H1 (cell line): Measurements from ENCODE around the gene ALK. TPM values are rescaled to one million over a fixed set of nuclear protein-coding genes. Genes with fewer than 3 reads are reported as not detected.

Experiments
- CTCF ChIA-PET: fragments of 300-600 bp; sonication (Branson Sonifier 250); formaldehyde crosslinking; loops from one replicate; lab custom pipeline; 2021; ENCODE audit not compliant: partially characterized antibody; lab: Charles Lee
- POLR2A ChIA-PET: fragments of 300-600 bp; sonication (Branson Sonifier 250); formaldehyde crosslinking; loops from one replicate; lab custom pipeline; 2021; ENCODE audit warnings: inconsistent platforms; ENCODE audit not compliant: partially characterized antibody; lab: Charles Lee
- DNase-seq, 2 experiments: peaks; one replicate each; pipeline versions ENCODE4 v3.0.0 to v3.0.0-alpha.2; 2010 to 2022; ENCODE audit warnings: low spot score in 2 of 2, low read depth in 1 of 2, mixed read lengths in 1 of 2
- FAIRE-seq: peaks from 2 replicates; lab custom pipeline; 2011; peaks lifted over from hg19 to GRCh38; lab: Jason Lieb, UNC
- H2AFZ ChIP-seq: 2 replicates; pipeline ENCODE4 v1.8.1; 2012; ENCODE audit warnings: low read length, inconsistent platforms
- H2AK5ac ChIP-seq: 2 replicates; pipeline ENCODE4 v1.6.1; 2013; ENCODE audit warnings: low read depth, low read length
- H2BK120ac ChIP-seq: replicated peaks from 2 replicates; pipeline ENCODE3; 2013; ENCODE audit warnings: low read depth, low read length, inconsistent platforms
- H2BK12ac ChIP-seq: 2 replicates; pipeline ENCODE4 v1.6.1; 2013; ENCODE audit warnings: low read depth, low read length
- H2BK15ac ChIP-seq: 2 replicates; pipeline ENCODE4 v1.6.1; 2013; ENCODE audit warnings: low read length
- H2BK20ac ChIP-seq: 2 replicates; pipeline ENCODE4 v1.6.1; 2013; ENCODE audit warnings: low read length
- H2BK5ac ChIP-seq: 2 replicates; pipeline ENCODE4 v1.6.1; 2013; ENCODE audit warnings: low read depth, low read length
- H3K14ac ChIP-seq: 2 replicates; pipeline ENCODE4 v1.6.1; 2013; ENCODE audit warnings: inconsistent platforms; ENCODE audit not compliant: insufficient read length
- H3K18ac ChIP-seq: 2 replicates; pipeline ENCODE4 v1.6.1; 2013; ENCODE audit warnings: low read length; ENCODE audit errors: extremely low read depth
- H3K23ac ChIP-seq: 2 replicates; pipeline ENCODE4 v1.6.1; 2013; ENCODE audit warnings: inconsistent platforms; ENCODE audit not compliant: insufficient read length
- H3K23me2 ChIP-seq: 2 replicates; pipeline ENCODE4 v1.6.1; 2013; ENCODE audit warnings: low read depth, low read length
- H3K27ac ChIP-seq: 2 replicates; pipeline ENCODE4 v1.6.1; 2011; ENCODE audit warnings: low read depth, low read length, inconsistent platforms
- H3K27me3 ChIP-seq, 4 experiments: replicated peaks in 1 of 4; 1 replicate in 1 of 4; 2 replicates in 3 of 4; pipeline versions ENCODE4 v1.6.1 to v1.8.1; 2011 to 2013; ENCODE audit warnings: low read length in 3 of 4, mild to moderate bottlenecking in 3 of 4, inconsistent platforms in 2 of 4, mixed read lengths in 2 of 4, moderate library complexity in 1 of 4; ENCODE audit not compliant: control insufficient read depth in 3 of 4, insufficient read depth in 3 of 4; ENCODE audit errors: extremely low read depth in 1 of 4
- H3K36me3 ChIP-seq, 4 experiments: 2 replicates each; pipeline versions ENCODE4 v1.6.1 to v1.8.1; 2011 to 2013; ENCODE audit warnings: mild to moderate bottlenecking in 4 of 4, low read length in 3 of 4, moderate library complexity in 2 of 4, control low read depth in 1 of 4, inconsistent platforms in 1 of 4; ENCODE audit not compliant: insufficient read depth in 4 of 4, control insufficient read depth in 2 of 4
- H3K4ac ChIP-seq: replicated peaks from 2 replicates; pipeline ENCODE3; 2013; ENCODE audit warnings: low read length, low read depth, mixed read lengths, inconsistent platforms; ENCODE audit not compliant: insufficient read length
- H3K4me1 ChIP-seq, 4 experiments: replicated peaks in 1 of 4; 1 replicate in 1 of 4; 2 replicates in 3 of 4; pipeline versions ENCODE4 v1.6.1 to v1.8.1; 2011 to 2013; ENCODE audit warnings: low read length in 3 of 4, inconsistent platforms in 2 of 4, mixed read lengths in 1 of 4; ENCODE audit not compliant: insufficient read depth in 4 of 4, control insufficient read depth in 3 of 4
- H3K4me2 ChIP-seq, 2 experiments: 2 replicates each; pipeline versions ENCODE4 v1.6.1 to v1.8.1; 2011 to 2013; ENCODE audit warnings: low read depth in 2 of 2, low read length in 2 of 2, control low read depth in 1 of 2, inconsistent platforms in 1 of 2, mild to moderate bottlenecking in 1 of 2; ENCODE audit not compliant: insufficient read depth in 1 of 2
- H3K4me3 ChIP-seq, 4 experiments: fragments of 200-600, 300-600 bp in 1 of 4; sonication (generic), shearing (Covaris generic), sonication (Bioruptor Twin) in 1 of 4; 2 replicates each; pipeline versions ENCODE4 v1.5.1 to v1.8.1; 2011 to 2016; ENCODE audit warnings: low read length in 4 of 4, low read depth in 3 of 4, control low read depth in 2 of 4, inconsistent platforms in 2 of 4, mild to moderate bottlenecking in 2 of 4, mixed read lengths in 1 of 4, moderate library complexity in 1 of 4; ENCODE audit not compliant: insufficient read depth in 2 of 4; ENCODE audit errors: extremely low read depth in 1 of 4
- H3K56ac ChIP-seq: replicated peaks from 2 replicates; pipeline ENCODE3; 2013; ENCODE audit warnings: low read depth, mild to moderate bottlenecking, mixed read lengths, low read length, inconsistent platforms; ENCODE audit not compliant: insufficient read length
- H3K79me1 ChIP-seq: 2 replicates; pipeline ENCODE4 v1.6.1; 2013; ENCODE audit warnings: low read depth, low read length, control low read depth
- H3K79me2 ChIP-seq, 2 experiments: 2 replicates each; pipeline versions ENCODE4 v1.6.1 to v1.8.1; 2012 to 2013; ENCODE audit warnings: low read length in 2 of 2, mild to moderate bottlenecking in 2 of 2, inconsistent platforms in 1 of 2; ENCODE audit not compliant: insufficient read depth in 2 of 2, control insufficient read depth in 1 of 2
- H3K9ac ChIP-seq, 4 experiments: replicated peaks in 1 of 4; 1 replicate in 1 of 4; 2 replicates in 3 of 4; pipeline versions ENCODE4 v1.6.1 to v1.8.1; 2011 to 2013; ENCODE audit warnings: low read depth in 3 of 4, low read length in 3 of 4, control low read depth in 2 of 4, mild to moderate bottlenecking in 2 of 4, moderate library complexity in 2 of 4, inconsistent platforms in 1 of 4; ENCODE audit errors: extremely low read depth in 1 of 4
- H3K9me3 ChIP-seq, 2 experiments: 2 replicates each; pipeline versions ENCODE4 v1.6.1 to v1.8.1; 2012 to 2013; ENCODE audit warnings: mild to moderate bottlenecking in 2 of 2, moderate library complexity in 2 of 2, control low read depth in 1 of 2, inconsistent platforms in 1 of 2, low read depth in 1 of 2, low read length in 1 of 2, mixed read lengths in 1 of 2; ENCODE audit not compliant: insufficient read depth in 2 of 2
- H4K20me1 ChIP-seq, 2 experiments: replicated peaks in 1 of 2; 2 replicates each; pipeline versions ENCODE3 to v1.8.1; 2011 to 2013; ENCODE audit warnings: inconsistent platforms in 2 of 2, low read length in 2 of 2, mild to moderate bottlenecking in 1 of 2; ENCODE audit not compliant: insufficient read depth in 2 of 2, control insufficient read depth in 1 of 2
- H4K5ac ChIP-seq: 2 replicates; pipeline ENCODE4 v1.6.1; 2013; ENCODE audit warnings: low read length, low read depth, mixed read lengths, inconsistent platforms; ENCODE audit not compliant: insufficient read length
- H4K8ac ChIP-seq: 2 replicates; pipeline ENCODE4 v1.8.0; 2013; ENCODE audit warnings: mild to moderate bottlenecking, moderate library complexity, low read length, inconsistent platforms; ENCODE audit not compliant: insufficient read depth; ENCODE audit errors: extremely low read depth
- H4K91ac ChIP-seq: replicated peaks from 2 replicates; pipeline ENCODE3; 2013; ENCODE audit warnings: low read length, mixed read lengths, inconsistent platforms; ENCODE audit not compliant: insufficient read length
- GABPA ChIP-seq: IDR thresholded peaks from 2 replicates; pipeline ENCODE4 v1.6.1; 2011; ENCODE audit warnings: mild to moderate bottlenecking, low read length, moderate library complexity, borderline replicate concordance; ENCODE audit not compliant: insufficient read depth
- YY1 ChIP-seq: IDR thresholded peaks from 2 replicates; pipeline ENCODE4 v1.6.1; 2011; ENCODE audit warnings: low read depth, mild to moderate bottlenecking, low read length
- WGBS, 2 experiments: shearing (Covaris generic) in 1 of 2; methylation state at CpG; one replicate each; pipeline versions ENCODE4 v1.1.6 to v1.1.7; 2013 to 2015; ENCODE audit warnings: low lambda C conversion rate in 2 of 2, mixed read lengths in 2 of 2, inconsistent platforms in 1 of 2, low coverage in 1 of 2, missing lambda C conversion rate in 1 of 2; ENCODE audit not compliant: insufficient replicate concordance in 2 of 2, insufficient coverage in 1 of 2, insufficient read length in 1 of 2; ENCODE audit errors: extremely low coverage in 1 of 2, missing lambda C conversion rate in 1 of 2; 5-methylcytosine and 5-hydroxymethylcytosine counted together
- polyA plus RNA-seq, 7 experiments: library from polyadenylated mRNA; depleted of rRNA in 3 of 7; stranded (reverse) in 5 of 7; unstranded in 2 of 7; fragments of >200 nt in 5 of 7; fragments of 200-250 nt in 2 of 7; gene quantifications; 1 replicate in 5 of 7; 2 replicates in 1 of 7; 4 replicates in 1 of 7; pipeline versions ENCODE4 v1.2.1 to v1.2.3, GENCODE V29; 2011 to 2013; ENCODE audit warnings: missing spikeins in 2 of 7, mixed read lengths in 2 of 7
- total RNA-seq: library from RNA; stranded (reverse); fragmentation: NEBNext Ultra II Directional; extraction: Animal tissue kit (Norgen Biotek cat#: 25700); gene quantifications from 2 replicates; pipeline ENCODE4 v1.2.1, GENCODE V29; 2021

Gene ALK
- total and polyA plus RNA-seq, 2 of the 8 experiments (the other 6 are each of a cell fraction or from before 2014, with no cell fraction given), result 0.02 to 0.09 TPM

GRCh38 chr2:29789911-29790485 is 131.4 kb downstream of the ALK start:
- Histone ChIP-seq H2BK12ac (no peak overlapping the region), H3K23me2 (no peaks in the 10 kb centered on the region), H3K23ac (no peak overlapping the region), H3K14ac (no peak overlapping the region), H3K9ac (no peak overlapping the region), H4K91ac (no peak overlapping the region), H3K27me3 (no peaks in the 10 kb centered on the region), H2BK5ac (no peak overlapping the region), H3K4me2 (no peak overlapping the region), H2AFZ (no peak overlapping the region), H2AK5ac (no peak overlapping the region), H2BK15ac (no peak overlapping the region), H3K4me3 (no peak overlapping the region), H3K36me3 (no peaks in the 10 kb centered on the region), H3K79me1 (no peaks in the 10 kb centered on the region), H3K4ac (no peak overlapping the region), H3K79me2 (no peaks in the 10 kb centered on the region), H4K5ac (no peak overlapping the region), H3K9me3 (no peaks in the 10 kb centered on the region), H3K18ac (no peak overlapping the region), H2BK120ac (no peak overlapping the region), H4K20me1 (no peaks in the 10 kb centered on the region), H2BK20ac (no peak overlapping the region), H4K8ac (no peak overlapping the region), H3K56ac (no peak overlapping the region), H3K27ac (no peak overlapping the region), H3K4me1 (no peaks in the 10 kb centered on the region)
- DNase-seq (no peak), FAIRE-seq (no peak)
- 92% methylated on average over 5 of the region's 5 CpGs; no CpG with 5 or more reads in 1 of the 2 experiments for WGBS, 2 experiments
- ChIA-PET POLR2A (no interaction called here), CTCF (no interaction called here)
- TF ChIP-seq YY1 (0 out of 2 replicates have a peak, but pooled peaks have one; percentile 26), GABPA (no peak)
